Upper lobe of right lung (tissue), 1 donor: ENCODE results near the gene RFNG. TPM values are rescaled to one million over a fixed set of nuclear protein-coding genes. Genes with fewer than 3 reads are reported as not detected.

ENCODE experiments used
- ATAC-seq: fragments of 200-7000 bp; cut with Tn5 transposase; one replicate; pipeline ENCODE4 v1.9.1; 2020; ENCODE audit warnings: mild to moderate bottlenecking, moderate library complexity
- DNase-seq: peaks from one replicate; pipeline ENCODE4 v3.0.0-alpha.2; 2020
- H3K27ac ChIP-seq: fragments of 200-600 bp; one replicate; pipeline ENCODE4 v1.8.0; 2022
- H3K27me3 ChIP-seq: fragments of 200-600 bp; one replicate; pipeline ENCODE4 v1.8.0; 2022; ENCODE audit warnings: mild to moderate bottlenecking
- H3K36me3 ChIP-seq: fragments of 200-600 bp; one replicate; pipeline ENCODE4 v1.8.0; 2022
- H3K4me1 ChIP-seq: fragments of 200-600 bp; one replicate; pipeline ENCODE4 v1.8.0; 2022
- H3K4me3 ChIP-seq: fragments of 200-600 bp; one replicate; pipeline ENCODE4 v1.8.0; 2022; ENCODE audit warnings: mild to moderate bottlenecking
- H3K9me3 ChIP-seq: fragments of 200-600 bp; one replicate; pipeline ENCODE4 v1.8.0; 2022
- CTCF ChIP-seq: fragments of 200-600 bp; IDR thresholded peaks from one replicate; pipeline ENCODE4 v1.8.0; 2022; ENCODE audit warnings: antibody characterized with exemption
- intact Hi-C: fragments of 100-400 bp; cut with DNase I; formaldehyde crosslinking; loops from one replicate; pipeline ENCODE4 v1.11.0; 2022
- total RNA-seq: library from RNA; stranded (reverse); fragmentation: NEBNext Ultra II Directional; extraction: Animal tissue kit (Norgen Biotek cat#: 25700); gene quantifications from one replicate; pipeline ENCODE4 v1.2.1, GENCODE V29; 2021
- donor health status: DM: no; HTN: yes; CAD: no; lungs with severe emphysema.

Gene RFNG
- total RNA-seq, 1 donor from 2014 or later: 38.5 TPM

- DNase-seq: no peak
- no peak for ATAC-seq
- Histone ChIP-seq H3K4me3 (no peak overlapping the region), H3K27me3 (no peaks in the 10 kb centered on the region), H3K27ac (no peak overlapping the region), H3K36me3 (peaks cover 73% of the 10 kb centered on the region), H3K9me3 (no peaks in the 10 kb centered on the region), H3K4me1 (no peaks in the 10 kb centered on the region)
- no peak for TF ChIP-seq CTCF
- intact Hi-C loops: no loop called here
These were observed 7.2 kb upstream of the RFNG start for GRCh38 chr17:82058855-82059249.

GRCh38 chr17:82058230-82058854 lies 6.7 kb upstream of the RFNG start:
- Histone ChIP-seq H3K36me3 (peaks cover 73% of the 10 kb centered on the region), H3K27me3 (no peaks in the 10 kb centered on the region), H3K4me1 (no peaks in the 10 kb centered on the region), H3K9me3 (no peaks in the 10 kb centered on the region), H3K27ac (no peak overlapping the region), H3K4me3 (no peak overlapping the region)
- TF ChIP-seq CTCF: no peak
- ATAC-seq (no peak), DNase-seq (no peak)
- intact Hi-C loops: no loop called here

- H3K27ac ChIP-seq: no peak overlapping the region
- DNase-seq: no peak
- no peak overlapping the region for H3K4me3 ChIP-seq
- intact Hi-C loops: no loop called here
- peaks cover 65% of the 10 kb centered on the region for H3K36me3 ChIP-seq
- peaks cover 10% of the 10 kb centered on the region for H3K4me1 ChIP-seq
- H3K27me3 ChIP-seq: no peaks in the 10 kb centered on the region
- ATAC-seq: no peak
- no peak for TF ChIP-seq CTCF
- no peaks in the 10 kb centered on the region for H3K9me3 ChIP-seq
These were observed 5.4 kb upstream of the RFNG start for GRCh38 chr17:82056729-82057621.

GRCh38 chr17:82055965-82056728 lies 4.5 kb upstream of the RFNG start:
- Histone ChIP-seq H3K4me1 (peaks cover 10% of the 10 kb centered on the region), H3K27ac (no peak overlapping the region), H3K27me3 (no peaks in the 10 kb centered on the region), H3K36me3 (peaks cover 60% of the 10 kb centered on the region), H3K4me3 (no peak overlapping the region), H3K9me3 (no peaks in the 10 kb centered on the region)
- intact Hi-C loops: no loop called here
- DNase-seq (no peak), ATAC-seq (no peak)
- no peak for TF ChIP-seq CTCF

- intact Hi-C loops: no loop called here
- DNase-seq (no peak), ATAC-seq (no peak)
- H3K4me1 ChIP-seq: peaks cover 16% of the 10 kb centered on the region
- no peak overlapping the region for H3K4me3 ChIP-seq
- no peak for TF ChIP-seq CTCF
- no peaks in the 10 kb centered on the region for H3K27me3 ChIP-seq
- H3K9me3 ChIP-seq: no peaks in the 10 kb centered on the region
- no peak overlapping the region for H3K27ac ChIP-seq
- H3K36me3 ChIP-seq: peaks cover 51% of the 10 kb centered on the region
These were observed 3.7 kb upstream of the RFNG start for GRCh38 chr17:82055023-82055964.
